ENCODE data around the gene MRPS16.

The MRPS16 gene

GRCh38 chr10:73239908-73240307 lies 12.5 kb downstream of the MRPS16 start:
- no peak for DNase-seq (ENCODE audit: low spot score)

- DNase-seq (ENCODE audit: low spot score), result no peak
These were observed 13.4 kb downstream of the MRPS16 start for GRCh38 chr10:73238990-73239566.

DNA sequence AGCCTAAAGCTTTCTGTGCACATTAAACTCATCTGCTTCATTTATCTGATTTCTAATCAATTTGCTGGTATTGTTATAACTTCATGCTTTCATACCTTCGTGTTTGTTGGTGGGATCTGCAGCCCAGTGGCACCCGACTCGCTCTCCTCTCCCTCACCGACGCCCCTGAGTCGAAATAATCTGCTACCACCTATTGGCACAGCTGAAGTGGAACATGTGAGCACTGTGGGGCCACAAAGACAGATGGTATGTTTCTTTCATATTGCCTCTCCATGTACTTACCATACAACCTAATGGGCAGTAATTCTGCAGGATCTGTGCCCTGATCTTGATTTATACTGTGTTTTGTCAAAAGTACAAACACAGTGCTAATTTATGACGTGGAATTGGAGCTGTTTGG lies 17.7 kb downstream of the MRPS16 start:
- DNase-seq (ENCODE audit: low spot score), result no peak

DNA sequence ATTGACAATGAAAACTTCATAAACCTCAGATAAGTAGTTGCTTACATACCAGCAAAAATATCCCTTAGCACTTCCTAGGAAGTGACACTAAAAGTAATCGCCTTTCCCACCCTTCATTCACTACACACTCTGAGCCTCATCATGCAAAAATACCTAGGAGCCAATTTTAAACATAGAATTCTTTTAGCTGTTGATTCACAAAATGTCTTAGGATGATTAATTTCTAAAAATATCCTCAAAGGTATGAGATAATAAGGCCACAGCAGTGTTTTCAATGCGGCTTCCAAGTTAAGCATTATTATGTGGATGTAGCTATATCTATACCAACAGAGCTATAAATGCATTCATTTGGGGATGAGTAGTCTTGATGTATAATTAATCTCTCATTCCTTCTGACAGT lies 18.6 kb downstream of the MRPS16 start:
- DNase-seq (ENCODE audit: low spot score), result no peak

DNA sequence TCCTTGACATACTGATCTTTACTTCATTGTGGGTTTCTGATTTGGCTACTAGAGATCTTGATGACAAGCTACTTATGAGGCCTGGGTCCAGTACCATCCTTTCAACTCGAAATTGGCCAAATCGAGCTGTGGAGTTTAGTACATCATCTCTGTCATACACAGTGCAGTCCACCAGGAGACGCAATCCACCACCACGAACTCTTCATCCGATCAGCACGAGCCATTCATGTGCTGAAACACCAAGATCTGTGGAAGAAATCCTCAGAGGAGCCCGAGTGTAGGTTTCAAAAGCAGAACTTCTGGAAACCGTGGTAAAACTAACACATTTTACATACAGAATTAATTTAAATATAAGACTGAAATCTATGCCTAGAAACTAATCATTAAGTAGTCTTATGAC lies 19.6 kb downstream of the MRPS16 start:
- DNase-seq (ENCODE audit: low spot score), result peak; percentile 50

DNA sequence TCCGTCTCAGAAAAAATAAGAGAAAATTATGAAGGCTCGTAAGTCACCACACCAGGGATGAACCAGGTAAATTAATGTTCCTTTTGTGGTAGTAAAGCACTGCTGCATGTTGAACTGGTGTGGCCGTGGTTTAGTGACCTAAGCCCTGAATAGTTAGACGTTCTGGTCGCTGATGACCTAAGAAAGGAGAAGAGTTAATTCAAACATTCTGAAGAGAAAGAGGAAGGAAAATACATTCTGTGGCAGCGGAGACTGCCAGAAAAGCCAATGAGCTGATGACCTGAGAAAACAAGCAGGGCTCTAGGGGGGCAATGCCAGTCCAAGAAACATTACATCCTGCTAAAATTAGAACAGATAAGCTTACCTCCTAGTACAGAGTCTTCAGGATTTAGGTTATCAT lies 22.9 kb downstream of the MRPS16 start:
- DNase-seq (ENCODE audit: low spot score), result no peak

DNA sequence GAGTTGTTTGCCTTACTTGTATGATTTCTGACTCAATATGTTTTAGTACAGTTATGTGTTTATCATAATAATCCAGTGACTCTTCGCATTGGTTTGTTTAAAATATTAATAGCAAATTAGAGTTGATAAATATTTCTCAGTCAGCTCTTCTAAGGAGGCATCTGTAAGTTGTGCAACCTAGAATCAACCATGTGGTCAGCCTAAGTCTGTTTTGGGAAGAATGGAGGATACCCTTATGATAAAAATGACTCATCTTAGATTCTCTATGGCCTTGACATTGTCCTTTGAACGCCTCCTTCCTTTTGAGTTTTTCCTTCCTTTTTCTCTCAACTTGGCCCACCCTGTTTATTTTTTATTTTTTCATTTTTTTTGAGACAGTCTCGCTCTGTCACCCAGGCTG lies 24.2 kb downstream of the MRPS16 start:
- no peak for DNase-seq (ENCODE audit: low spot score)

DNA sequence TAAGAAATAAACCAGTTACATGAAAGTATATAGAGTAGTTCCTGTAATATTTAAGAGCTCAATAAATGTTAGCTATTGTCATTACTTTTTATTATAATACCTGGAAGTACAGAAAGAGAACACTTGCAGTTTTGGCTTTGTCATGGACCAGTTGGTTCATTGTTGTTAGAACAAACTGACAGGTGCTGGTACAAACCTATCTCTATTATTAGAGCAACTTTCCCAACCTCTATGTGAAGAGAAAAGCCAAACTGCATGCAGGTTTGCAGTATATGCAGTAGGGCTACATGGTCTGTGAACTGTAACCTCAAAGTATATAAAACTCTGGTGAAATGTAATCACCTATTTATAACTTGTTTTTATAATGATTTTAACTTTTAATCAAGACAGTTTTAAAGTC lies 25.8 kb downstream of the MRPS16 start:
- DNase-seq (ENCODE audit: low spot score), result no peak

DNA sequence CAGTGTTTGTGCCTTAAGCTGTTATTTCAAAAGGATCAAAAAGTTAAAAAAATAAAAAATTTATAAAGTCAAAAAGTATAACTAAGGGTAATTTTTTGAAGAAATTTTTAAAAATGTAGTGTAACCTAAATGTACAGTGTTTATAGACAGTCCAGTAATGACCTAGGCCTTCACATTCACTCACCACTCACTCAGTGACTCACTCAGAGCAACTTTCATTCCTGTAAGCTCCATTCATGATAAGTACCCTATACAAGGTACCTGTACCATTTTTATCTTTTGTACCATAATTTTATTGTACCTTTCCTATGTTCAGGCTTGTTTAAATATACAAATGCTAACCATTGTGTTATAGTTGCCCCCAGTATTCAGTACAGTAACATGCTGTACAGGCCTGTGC lies 26.9 kb downstream of the MRPS16 start:
- DNase-seq (ENCODE audit: low spot score), result no peak

DNA sequence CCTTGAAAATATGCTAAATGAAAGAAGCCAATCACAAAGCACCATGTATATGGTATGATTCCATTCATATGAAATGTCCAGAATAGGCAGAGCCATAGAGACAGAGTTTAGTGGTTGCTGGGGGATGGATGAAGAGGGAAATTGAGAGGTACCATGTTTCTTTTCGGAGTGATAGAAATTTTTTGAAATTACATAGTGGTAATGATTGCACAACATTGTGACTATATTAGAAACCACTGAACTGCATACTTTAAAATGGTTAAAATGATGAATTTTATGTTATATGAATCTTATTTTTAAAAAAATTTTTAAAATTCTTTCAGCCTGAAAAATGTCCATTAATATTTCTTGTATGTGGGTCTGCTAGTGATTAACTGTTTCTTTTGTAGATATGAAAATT lies 31.5 kb downstream of the MRPS16 start:
- DNase-seq (ENCODE audit: low spot score), result no peak

- DNase-seq (ENCODE audit: low spot score), result no peak
These were observed 33.1 kb downstream of the MRPS16 start for GRCh38 chr10:73219384-73219783.

GRCh38 chr10:73218431-73219191 lies 33.8 kb downstream of the MRPS16 start:
- peak; percentile 22 for DNase-seq (ENCODE audit: low spot score)

GRCh38 chr10:73217628-73218027 lies 34.8 kb downstream of the MRPS16 start:
- DNase-seq (ENCODE audit: low spot score), result no peak

DNA sequence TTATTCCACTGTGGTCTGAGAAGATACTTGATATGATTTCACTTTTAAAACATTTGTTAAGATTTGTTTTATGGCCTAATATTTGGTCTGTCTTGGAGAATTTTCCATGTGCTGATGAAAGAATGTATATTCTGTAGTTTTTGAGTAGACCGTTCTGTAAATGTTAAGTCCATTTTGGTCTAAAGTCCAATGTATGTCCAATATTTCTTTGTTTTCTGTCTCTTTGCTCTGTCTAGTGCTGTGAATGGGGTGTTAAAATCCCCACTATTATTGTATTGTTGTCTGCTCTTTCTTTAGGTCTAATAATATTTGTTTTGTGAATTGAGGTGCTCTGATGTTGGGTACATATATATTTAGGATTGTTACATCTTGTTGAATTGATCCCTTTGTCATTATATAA lies 36.7 kb downstream of the MRPS16 start:
- no peak for DNase-seq (ENCODE audit: low spot score)

- DNase-seq (ENCODE audit: low spot score), result no peak
These were observed 41.2 kb downstream of the MRPS16 start for GRCh38 chr10:73211106-73211811.

DNA sequence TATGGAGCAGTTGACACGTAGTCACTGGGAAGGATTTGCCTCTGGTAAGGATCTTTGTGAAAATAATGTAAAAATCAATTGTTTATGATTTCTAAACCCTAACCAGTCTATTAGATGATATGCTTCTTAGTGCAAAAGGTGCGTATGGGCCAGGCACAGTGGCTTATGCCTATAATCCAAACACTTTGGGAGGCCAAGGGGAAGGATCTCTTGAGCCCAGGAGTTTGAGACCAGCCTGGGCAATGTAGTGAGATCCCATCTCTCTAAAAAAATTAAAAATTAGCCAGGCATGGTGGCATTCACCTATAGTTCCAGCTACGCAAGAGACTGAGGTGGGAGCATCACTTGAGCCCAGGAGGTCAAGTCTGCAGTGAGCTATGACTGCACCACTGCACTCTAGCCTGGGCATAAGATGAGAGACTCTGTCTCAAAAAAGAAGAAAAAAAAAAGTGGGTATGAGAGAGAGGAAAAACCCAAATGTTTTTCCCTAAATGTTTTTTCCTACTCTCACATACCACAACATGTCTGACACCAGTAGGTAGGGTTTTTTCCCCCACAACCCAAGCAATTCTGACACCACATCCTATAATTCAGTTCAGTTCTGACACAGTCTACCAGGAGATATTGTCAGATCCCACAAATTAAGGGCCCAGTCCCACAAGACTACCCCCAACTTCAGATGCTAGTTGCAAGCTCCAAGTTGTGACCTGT lies 41.9 kb downstream of the MRPS16 start:
- DNase-seq (ENCODE audit: low spot score), result no peak

- no peak for DNase-seq (ENCODE audit: low spot score)
These were observed 42.7 kb downstream of the MRPS16 start for GRCh38 chr10:73209705-73210104.

DNA sequence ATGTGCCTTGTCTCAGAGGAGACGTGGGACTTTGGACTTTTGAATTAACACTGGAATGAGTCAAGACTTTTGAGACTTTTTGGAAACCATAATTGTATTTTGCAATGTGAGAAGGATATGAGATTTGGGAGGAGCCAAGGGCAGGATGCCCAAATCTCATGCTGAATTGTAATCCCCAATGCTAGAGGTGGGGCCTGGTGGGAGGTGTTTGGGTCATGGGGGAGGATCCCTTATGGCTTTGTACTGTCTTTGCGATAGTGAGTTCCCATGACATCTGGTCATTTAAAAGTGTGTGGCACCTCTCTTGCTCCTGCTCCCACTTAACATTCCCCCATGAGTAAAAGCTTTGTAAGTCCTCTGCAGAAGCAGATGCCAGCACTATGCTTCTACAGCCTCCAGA lies 44.6 kb downstream of the MRPS16 start:
- no peak for DNase-seq (ENCODE audit: low spot score)

DNA sequence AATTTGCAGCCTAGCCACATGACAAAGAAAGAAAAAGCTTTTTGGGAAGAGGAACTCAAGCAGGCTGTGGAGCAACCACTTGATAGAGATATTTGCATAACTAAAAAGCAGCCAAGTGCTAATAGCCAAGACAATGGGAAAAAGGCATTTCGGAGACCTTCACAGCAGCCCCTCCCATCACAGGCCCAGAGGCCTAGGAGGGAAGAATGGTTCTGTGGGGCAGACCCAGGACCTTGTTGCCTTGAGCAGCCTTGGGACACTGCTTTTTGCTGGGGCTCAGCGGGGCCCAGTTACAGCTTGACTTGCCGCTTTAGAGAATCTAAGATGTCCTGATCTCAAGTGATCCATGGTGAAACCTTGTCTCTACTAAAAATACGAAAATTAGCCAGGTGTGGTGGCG lies 46.1 kb downstream of the MRPS16 start:
- no peak for DNase-seq (ENCODE audit: low spot score)

DNA sequence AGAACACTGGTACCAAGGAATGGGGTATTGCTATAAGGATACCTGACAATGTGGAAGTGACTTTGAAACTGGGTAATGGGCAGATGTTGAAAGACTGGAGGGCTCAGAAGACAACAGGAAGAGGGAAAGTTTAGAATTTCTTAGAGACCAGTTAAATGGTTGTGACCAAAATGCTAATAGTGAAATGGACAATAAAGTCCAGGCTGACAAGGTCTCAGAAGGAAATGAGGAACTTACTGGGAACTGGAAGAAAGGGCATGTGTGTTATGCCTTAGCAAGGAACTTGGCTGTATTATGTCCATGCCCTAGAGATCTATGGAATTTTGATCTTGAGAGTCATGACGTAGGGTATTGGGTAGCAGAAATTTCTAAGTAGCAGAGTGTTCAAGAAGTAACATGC lies 46.6 kb downstream of the MRPS16 start:
- no peak for DNase-seq (ENCODE audit: low spot score)

DNA sequence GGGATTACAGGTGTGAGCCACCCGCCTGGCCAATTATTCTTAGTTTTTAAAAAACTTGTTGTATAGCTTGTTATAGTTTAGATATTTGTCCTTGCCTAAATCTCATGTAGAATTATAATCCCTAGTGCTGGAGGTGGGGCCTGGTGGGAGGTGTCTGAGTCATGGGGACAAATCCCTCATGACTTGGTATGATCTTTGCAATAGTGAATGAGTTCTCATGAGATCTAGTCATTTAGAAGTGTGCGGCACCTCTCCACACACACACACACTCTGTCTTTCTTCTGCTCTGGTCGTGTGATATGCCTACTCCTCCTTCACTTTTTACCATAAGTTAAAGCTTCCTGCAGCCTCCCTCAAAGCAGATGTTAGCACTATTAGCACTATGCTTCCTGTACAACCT lies 47.4 kb downstream of the MRPS16 start:
- no peak for DNase-seq (ENCODE audit: low spot score)
